Measurements from ENCODE around the gene MYT1. TPM values are rescaled to one million over a fixed set of nuclear protein-coding genes. Genes with fewer than 3 reads are reported as not detected.

MYT1 gene
- total and polyA plus RNA-seq, 9 of the 15 experiments (the other 6 are each of a cell fraction or from before 2014, with no cell fraction given) = 0.02 to 0.12 (median 0.06) TPM; not detected in 4

GRCh38 chr20:64240243-64241015 is 76.2 kb downstream of the MYT1 start:
- peaks cover 20 to 79% of the 10 kb centered on the region in 2 experiments; a peak in 4 of 5 replicates for H3K27me3 ChIP-seq (ENCODE audit: control insufficient read depth in 2 of 2, insufficient read depth in 2 of 2, low read length in 2 of 2)
- POLR2A ChIA-PET = interaction anchor here (0.6 to 1.5 kb wide), 4 partner anchors 9 to 18 kb away, joined by 3 to 4 read pairs (median 4); no protein-coding TSS in a partner anchor
- in situ Hi-C loops (cut with MboI) = no loop called here
- ATAC-seq (no peak), DNase-seq (ENCODE audit: extremely low read depth in 1 of 4, low spot score in 3 of 4) (no peak), FAIRE-seq (no peak)
- no peak overlapping the region for H3K27ac ChIP-seq (ENCODE audit: extremely low read depth, low read depth, low read length)
- H2AFZ ChIP-seq (ENCODE audit: low read depth, low read length) = no peak overlapping the region
- TF ChIP-seq CBX3 (IDR thresholded peaks at IDR 0.05; ENCODE audit: borderline replicate concordance in 1 of 2, low read length in 2 of 2) = no peak
- peak; percentile 68; the same call in 1 of the 2 replicates for TF ChIP-seq USF1 (CRISPR knock-in tag; IDR thresholded peaks at IDR 0.05)
- intact Hi-C loops (cut with micrococcal nuclease) = no loop called here
- H3K9ac ChIP-seq (ENCODE audit: insufficient read depth in 1 of 2, low read depth in 2 of 2, low read length in 2 of 2) = no peak overlapping the region
- WGBS (ENCODE audit: insufficient coverage, low coverage, missing lambda C conversion rate) = 10% methylated on average over 26 of the region's 26 CpGs
- peaks cover 0 to 18% of the 10 kb centered on the region in 2 experiments; a peak in 2 of 5 replicates for H3K4me1 ChIP-seq (replicated peaks in 1 of 2; ENCODE audit: control insufficient read depth in 2 of 2, insufficient read depth in 2 of 2, low read length in 2 of 2)
- no peaks in the 10 kb centered on the region for H3K9me1 ChIP-seq (ENCODE audit: control insufficient read depth, insufficient read depth, low read length)
- CTCF ChIA-PET (ENCODE audit: low intra/inter-chr PET ratio) = no interaction called here
- no TSS peak for BruUV-seq (replicated peaks)
- no peaks in the 10 kb centered on the region for H3K79me2 ChIP-seq (ENCODE audit: control insufficient read depth, insufficient read depth, low read length)
- H3K9me3 ChIP-seq (replicated peaks; ENCODE audit: control insufficient read depth, insufficient read depth, low read depth, low read length) = no peaks in the 10 kb centered on the region
- no peak overlapping the region for H3K4me2 ChIP-seq (ENCODE audit: insufficient read depth, low read length)
- no peaks in the 10 kb centered on the region for H3K36me3 ChIP-seq (ENCODE audit: control insufficient read depth, insufficient read depth, low read length)
- no peaks in the 10 kb centered on the region; the same call in none of the 2 replicates for H4K20me1 ChIP-seq (replicated peaks; ENCODE audit: control insufficient read depth, insufficient read depth, low read length)
- no peak overlapping the region for H3K4me3 ChIP-seq

GRCh38 chr20:64241061-64241460 is 76.8 kb downstream of the MYT1 start:
- ChIA-PET CTCF (ENCODE audit: low intra/inter-chr PET ratio) (no interaction called here), POLR2A (interaction anchor here (1.4 kb wide), 1 partner anchor 12 kb away, joined by 4 read pairs; no protein-coding TSS in a partner anchor)
- no peak for ATAC-seq
- H4K20me1 ChIP-seq (replicated peaks; ENCODE audit: control insufficient read depth, insufficient read depth, low read length) = no peaks in the 10 kb centered on the region; the same call in none of the 2 replicates
- H3K4me2 ChIP-seq (ENCODE audit: insufficient read depth, low read length) = no peak overlapping the region
- H3K79me2 ChIP-seq (ENCODE audit: control insufficient read depth, insufficient read depth, low read length) = no peaks in the 10 kb centered on the region
- 7% methylated on average over 8 of the region's 8 CpGs for WGBS (ENCODE audit: insufficient coverage, low coverage, missing lambda C conversion rate)
- H2AFZ ChIP-seq (ENCODE audit: low read depth, low read length) = no peak overlapping the region
- H3K4me1 ChIP-seq (replicated peaks in 1 of 2; ENCODE audit: control insufficient read depth in 2 of 2, insufficient read depth in 2 of 2, low read length in 2 of 2) = peaks cover 0 to 18% of the 10 kb centered on the region in 2 experiments; a peak in 2 of 5 replicates
- H3K36me3 ChIP-seq (ENCODE audit: control insufficient read depth, insufficient read depth, low read length) = no peaks in the 10 kb centered on the region
- BruUV-seq (replicated peaks) = no TSS peak
- intact Hi-C loops (cut with micrococcal nuclease) (no loop called here), in situ Hi-C loops (cut with MboI) (no loop called here)
- H3K27ac ChIP-seq (ENCODE audit: extremely low read depth, low read depth, low read length) = no peak overlapping the region
- FAIRE-seq = no peak
- TF ChIP-seq NR2C2 (CRISPR knock-in tag; IDR thresholded peaks at IDR 0.05) = no peak
- TF ChIP-seq NR2C2 (tag; IDR thresholded peaks at IDR 0.05) = peak; percentile 46
- peak; percentile 60 for TF ChIP-seq ATF3 (IDR thresholded peaks at IDR 0.05)
- no peak for TF ChIP-seq ATF3 (CRISPR knock-in tag; conservative IDR thresholded peaks at IDR 0.05)
- TF ChIP-seq NR0B1 (IDR thresholded peaks at IDR 0.05; ENCODE audit: partially characterized antibody) = no peak
- TF ChIP-seq HNRNPLL (IDR thresholded peaks at IDR 0.05; ENCODE audit: low read depth, low read length, poor library complexity, severe bottlenecking) = no peak
- TF ChIP-seq RFX1 (IDR thresholded peaks at IDR 0.05) = peak; percentile 39
- peak; percentile 65 for TF ChIP-seq NR2C1 (IDR thresholded peaks at IDR 0.05)
- peak; percentile 80 for TF ChIP-seq NR2C1 (tag; IDR thresholded peaks at IDR 0.05)
- H3K27me3 ChIP-seq (ENCODE audit: control insufficient read depth in 2 of 2, insufficient read depth in 2 of 2, low read length in 2 of 2) = peaks cover 24 to 85% of the 10 kb centered on the region in 2 experiments; a peak in 4 of 5 replicates
- H3K9me1 ChIP-seq (ENCODE audit: control insufficient read depth, insufficient read depth, low read length) = no peaks in the 10 kb centered on the region
- no peak overlapping the region for H3K9ac ChIP-seq (ENCODE audit: insufficient read depth in 1 of 2, low read depth in 2 of 2, low read length in 2 of 2)
- no peak overlapping the region for H3K4me3 ChIP-seq
- H3K9me3 ChIP-seq (replicated peaks; ENCODE audit: control insufficient read depth, insufficient read depth, low read depth, low read length) = no peaks in the 10 kb centered on the region
- peak in 2 of 4 experiments; percentile 44 for DNase-seq (ENCODE audit: extremely low read depth in 1 of 4, low spot score in 3 of 4)
